ENCODE data around the gene PDLIM1.
"Not testable (repeated sequence)": the region's sequence is repeated elsewhere in the genome, so short reads cannot be mapped to it uniquely, and the experiment has no call there.

Gene PDLIM1

GRCh38 chr10:95243318-95243617, 47.5 kb downstream of the PDLIM1 start:
- H3K4me3 ChIP-seq (ENCODE audit: low read depth, low read length), result no peak overlapping the region

GRCh38 chr10:95242581-95243317, 48.1 kb downstream of the PDLIM1 start:
- H3K4me3 ChIP-seq (ENCODE audit: low read depth, low read length), result no peak overlapping the region

- no peak overlapping the region for H3K4me3 ChIP-seq (ENCODE audit: low read depth, low read length)
Observed at GRCh38 chr10:95241533-95241932, 49.3 kb downstream of the PDLIM1 start.

GRCh38 chr10:95240811-95241210, 50.0 kb downstream of the PDLIM1 start:
- H3K4me3 ChIP-seq (ENCODE audit: low read depth, low read length), result no peak overlapping the region

- H3K4me3 ChIP-seq (ENCODE audit: low read depth, low read length), result not testable (repeated sequence)
Observed at GRCh38 chr10:95240096-95240495, 50.7 kb downstream of the PDLIM1 start.

- H3K4me3 ChIP-seq (ENCODE audit: low read depth, low read length), result no peak overlapping the region
Observed at GRCh38 chr10:95237376-95238170, 53.2 kb downstream of the PDLIM1 start.

GRCh38 chr10:95236068-95236903, 54.5 kb downstream of the PDLIM1 start:
- no peak overlapping the region for H3K4me3 ChIP-seq (ENCODE audit: low read depth, low read length)

- H3K4me3 ChIP-seq (ENCODE audit: low read depth, low read length), result no peak overlapping the region
Observed at GRCh38 chr10:95235676-95236067, 55.1 kb downstream of the PDLIM1 start.

- H3K4me3 ChIP-seq (ENCODE audit: low read depth, low read length), result no peak overlapping the region
Observed at GRCh38 chr10:95234951-95235350, 55.9 kb downstream of the PDLIM1 start.

GRCh38 chr10:95233377-95234034, 57.3 kb downstream of the PDLIM1 start:
- no peak overlapping the region for H3K4me3 ChIP-seq (ENCODE audit: low read depth, low read length)

GRCh38 chr10:95230677-95231586, 59.9 kb downstream of the PDLIM1 start:
- H3K4me3 ChIP-seq (ENCODE audit: low read depth, low read length), result peak overlapping the region; percentile 17

- H3K4me3 ChIP-seq (ENCODE audit: low read depth, low read length), result peak overlapping the region; percentile 17
Observed at GRCh38 chr10:95229724-95230627, 60.8 kb downstream of the PDLIM1 start.

- H3K4me3 ChIP-seq (ENCODE audit: low read depth, low read length), result not testable (repeated sequence)
Observed at GRCh38 chr10:95228934-95229723, 61.7 kb downstream of the PDLIM1 start.

- H3K4me3 ChIP-seq (ENCODE audit: low read depth, low read length), result no peak overlapping the region
Observed at GRCh38 chr10:95225136-95225535, 65.7 kb downstream of the PDLIM1 start.

GRCh38 chr10:95221124-95221523, 69.7 kb downstream of the PDLIM1 start:
- no peak overlapping the region for H3K4me3 ChIP-seq (ENCODE audit: low read depth, low read length)

GRCh38 chr10:95220539-95220938, 70.3 kb downstream of the PDLIM1 start:
- no peak overlapping the region for H3K4me3 ChIP-seq (ENCODE audit: low read depth, low read length)

- H3K4me3 ChIP-seq (ENCODE audit: low read depth, low read length), result no peak overlapping the region
Observed at GRCh38 chr10:95217476-95217875, 73.3 kb downstream of the PDLIM1 start.

GRCh38 chr10:95214793-95215192, 76.0 kb downstream of the PDLIM1 start:
- H3K4me3 ChIP-seq (ENCODE audit: low read depth, low read length), result no peak overlapping the region
